HG02970 (cell line): ENCODE results near the gene RCAN1.

ENCODE experiments used
- ATAC-seq: cut with Tn5 transposase; IDR thresholded peaks from one replicate; pipeline ENCODE4 v1.9.1; 2021; ENCODE audit warnings: mild to moderate bottlenecking, moderate library complexity, moderate number of reproducible peaks; ENCODE audit not compliant: unreplicated experiment, low FRiP score

The RCAN1 gene

DNA sequence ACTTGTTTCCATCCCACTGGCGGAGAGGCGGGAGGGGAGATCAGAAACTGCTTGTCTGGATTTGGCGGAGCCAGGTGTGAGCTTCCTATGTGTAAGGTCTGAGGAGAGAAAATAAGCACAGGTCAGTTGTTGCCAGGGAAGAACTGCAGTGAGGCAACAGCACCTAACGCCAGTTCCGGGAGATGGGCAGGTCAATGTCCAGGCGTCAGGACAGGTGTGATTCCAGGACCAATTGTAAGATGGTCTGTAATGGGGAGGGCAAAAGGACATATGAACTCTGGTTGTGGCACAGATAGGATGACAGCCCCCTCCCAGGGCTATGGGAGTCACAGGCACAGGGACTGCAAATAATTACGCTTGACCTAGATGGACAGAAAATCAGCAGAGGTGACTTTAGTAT is 93.4 kb downstream of the RCAN1 start:
- no peak for ATAC-seq

- no peak for ATAC-seq
These were observed 94.0 kb downstream of the RCAN1 start for GRCh38 chr21:34520764-34521508.

- ATAC-seq: no peak
These were observed 94.6 kb downstream of the RCAN1 start for GRCh38 chr21:34520281-34520680.

DNA sequence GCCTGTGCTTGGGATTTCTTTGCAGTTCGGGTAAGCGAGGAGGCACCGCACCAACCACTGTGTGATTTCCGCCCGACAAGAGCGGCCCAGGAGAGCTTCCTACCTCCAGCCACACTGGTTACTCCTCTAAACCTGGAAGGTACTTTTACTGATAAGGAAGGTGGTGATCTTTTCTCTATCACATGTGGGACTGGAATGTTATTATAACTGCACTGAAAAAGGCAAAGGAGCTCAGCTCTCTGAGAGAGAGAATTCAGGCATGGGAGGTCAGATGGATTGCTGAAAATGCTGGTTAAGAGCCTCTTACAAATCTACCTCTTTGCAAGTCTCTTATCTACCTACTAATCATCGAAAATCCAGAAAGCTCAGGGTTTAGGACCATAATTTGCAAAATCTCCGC is 95.2 kb downstream of the RCAN1 start:
- ATAC-seq: no peak

DNA sequence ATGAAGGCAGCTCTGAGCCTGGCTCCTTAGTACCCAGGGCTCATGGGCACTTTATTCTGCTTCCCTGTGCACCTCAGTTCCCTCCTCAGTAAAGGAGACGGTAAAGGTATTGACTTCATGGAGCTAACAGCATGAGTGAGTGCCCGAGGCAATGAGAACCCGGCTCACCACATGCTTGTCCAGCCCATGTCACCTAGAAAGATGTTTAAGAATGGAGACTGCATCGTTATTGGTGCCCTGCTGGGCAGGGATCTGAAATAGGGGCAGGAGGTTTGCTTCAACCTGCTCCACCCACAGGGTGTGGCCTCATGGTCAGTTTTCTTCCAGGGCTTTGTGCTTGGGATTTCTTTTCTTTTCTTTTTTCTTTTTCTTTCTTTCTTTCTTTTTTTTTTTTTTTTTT is 95.9 kb downstream of the RCAN1 start:
- ATAC-seq: no peak

GRCh38 chr21:34518301-34518700 is 96.6 kb downstream of the RCAN1 start:
- ATAC-seq: no peak

- no peak for ATAC-seq
These were observed 97.2 kb downstream of the RCAN1 start for GRCh38 chr21:34517491-34518245.

DNA sequence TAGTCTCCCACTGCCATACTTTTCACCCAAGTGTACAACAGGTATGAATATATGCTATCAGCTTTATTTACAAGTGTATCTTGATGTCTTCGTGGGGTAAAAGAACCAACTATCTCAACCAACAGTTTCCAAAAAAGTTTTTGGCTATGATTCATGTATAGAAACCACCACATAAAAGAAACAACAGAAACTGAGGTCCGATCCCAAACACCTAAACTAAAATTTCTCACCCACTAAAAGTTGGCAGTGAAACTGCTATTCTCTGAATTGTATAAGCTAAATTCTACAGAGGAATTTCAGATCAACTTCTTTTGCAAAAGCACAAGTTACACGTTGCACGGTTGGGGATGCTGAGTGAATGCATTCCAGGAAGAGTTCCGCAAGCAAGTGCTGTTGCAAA is 97.9 kb downstream of the RCAN1 start:
- no peak for ATAC-seq

- ATAC-seq: no peak
These were observed 100.3 kb downstream of the RCAN1 start for GRCh38 chr21:34514576-34515115.

GRCh38 chr21:34513129-34513675 is 101.7 kb downstream of the RCAN1 start:
- ATAC-seq: no peak

GRCh38 chr21:34511787-34512455 is 103.0 kb downstream of the RCAN1 start, which contains the start of gene KCNE1:
TSS of gene KCNE1 (minus strand) at chr21:34512210. CDS start at chr21:34449634, 62,576 bp downstream.
- ATAC-seq: no peak

- no peak for ATAC-seq
These were observed 103.7 kb downstream of the RCAN1 start for GRCh38 chr21:34511181-34511580.

- no peak for ATAC-seq
These were observed 104.5 kb downstream of the RCAN1 start for GRCh38 chr21:34510148-34511142.

- ATAC-seq: no peak
These were observed 105.8 kb downstream of the RCAN1 start for GRCh38 chr21:34509151-34509550.

DNA sequence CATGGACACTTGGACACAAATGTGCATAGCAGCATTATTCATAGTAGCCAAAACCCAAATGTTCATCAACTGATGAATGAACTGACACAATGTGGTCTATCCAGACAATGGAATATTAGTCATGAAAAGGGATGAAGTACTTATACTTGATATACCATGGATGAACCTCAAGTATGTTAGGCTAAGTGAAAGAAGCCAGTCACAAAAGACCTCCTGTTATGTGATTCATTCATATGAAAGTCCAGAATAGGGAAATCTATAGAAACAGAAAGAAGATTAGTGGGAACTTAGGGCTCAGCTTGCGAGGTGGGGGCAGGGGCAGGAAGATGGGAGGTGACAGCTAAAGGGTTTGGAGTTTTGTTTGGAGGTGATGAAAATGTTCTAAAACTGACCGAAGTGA is 110.3 kb downstream of the RCAN1 start:
- no peak for ATAC-seq

- no peak for ATAC-seq
These were observed 112.3 kb downstream of the RCAN1 start for GRCh38 chr21:34502480-34503106.

DNA sequence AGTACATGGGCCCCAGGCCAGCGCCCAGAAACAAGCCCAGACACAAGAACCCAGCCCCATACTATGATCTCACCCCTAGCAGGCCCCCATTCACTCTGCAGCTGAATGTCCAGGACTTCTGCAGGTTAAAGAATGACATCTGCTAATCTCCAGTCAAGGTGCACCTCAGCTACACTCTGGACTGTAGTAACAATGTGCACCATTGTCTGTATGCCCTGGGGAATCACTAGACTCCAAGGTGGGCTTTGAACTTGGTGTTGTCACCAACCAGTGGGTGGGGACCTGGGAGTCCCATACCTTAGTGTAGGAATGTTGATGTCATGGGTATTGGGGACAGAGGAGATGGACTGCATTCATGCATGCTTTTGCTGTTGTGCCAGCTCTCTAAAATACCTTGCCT is 113.2 kb downstream of the RCAN1 start:
- ATAC-seq: no peak

DNA sequence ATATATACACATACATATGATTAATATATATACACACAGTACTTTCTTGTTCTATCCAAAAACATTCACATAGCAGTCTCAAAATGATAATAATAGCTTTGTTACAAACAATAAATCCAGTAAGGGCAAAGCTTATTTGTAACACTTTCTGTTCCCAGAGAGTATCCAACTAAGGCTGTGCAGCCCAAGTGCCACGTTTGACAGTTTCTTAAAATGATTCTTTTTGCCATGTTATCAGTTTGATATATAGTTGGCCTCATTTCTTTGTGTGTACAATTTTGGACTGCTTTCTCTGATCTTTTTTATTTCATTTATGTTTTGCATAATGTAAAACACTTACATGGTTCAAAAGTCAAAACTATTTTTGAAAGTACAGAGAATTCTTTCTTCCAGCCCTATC is 114.7 kb downstream of the RCAN1 start:
- no peak for ATAC-seq

GRCh38 chr21:34499116-34499515 is 115.8 kb downstream of the RCAN1 start:
- no peak for ATAC-seq
